ENCODE measurements around the gene P2RX2. TPM values are rescaled to one million over a fixed set of nuclear protein-coding genes. Genes with fewer than 3 reads are reported as not detected.

Gene P2RX2
- total RNA-seq, 2 donors from 2014 or later: 1.0 TPM; not detected in 1

DNA sequence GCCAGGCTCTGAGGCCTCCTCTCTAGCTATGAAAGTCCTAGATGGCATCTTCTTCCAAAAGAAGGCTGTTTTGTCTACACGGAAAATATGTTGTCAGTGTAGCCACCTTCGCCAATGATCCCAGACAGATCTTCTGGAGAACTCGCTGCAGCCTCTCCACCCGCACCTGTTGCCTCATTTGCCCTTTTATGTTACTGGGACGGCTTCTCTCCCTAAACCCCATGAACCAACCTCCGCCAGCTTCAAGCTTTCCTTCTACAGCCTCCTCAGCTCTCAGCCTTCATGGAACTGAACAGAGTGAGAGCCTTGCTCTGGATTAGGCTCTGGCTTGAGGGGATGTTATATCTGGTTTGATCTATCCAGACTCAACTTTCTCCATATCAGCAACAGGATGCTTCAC is 10.8 kb downstream of the P2RX2 start:
- peaks cover 5 to 8% of the 10 kb centered on the region in 2 donors for H3K36me3 ChIP-seq (replicated peaks in 1 of 2; ENCODE audit: insufficient read depth in 1 of 2, low read depth in 2 of 2)
- intact Hi-C loops (cut with DNase I): no loop called here
- no peak for ATAC-seq
- H3K27ac ChIP-seq: no peak overlapping the region
- H3K27me3 ChIP-seq: no peaks in the 10 kb centered on the region
- no peaks in the 10 kb centered on the region for H3K9me3 ChIP-seq
- H3K4me3 ChIP-seq: no peak overlapping the region
- TF ChIP-seq, protein P1, sequence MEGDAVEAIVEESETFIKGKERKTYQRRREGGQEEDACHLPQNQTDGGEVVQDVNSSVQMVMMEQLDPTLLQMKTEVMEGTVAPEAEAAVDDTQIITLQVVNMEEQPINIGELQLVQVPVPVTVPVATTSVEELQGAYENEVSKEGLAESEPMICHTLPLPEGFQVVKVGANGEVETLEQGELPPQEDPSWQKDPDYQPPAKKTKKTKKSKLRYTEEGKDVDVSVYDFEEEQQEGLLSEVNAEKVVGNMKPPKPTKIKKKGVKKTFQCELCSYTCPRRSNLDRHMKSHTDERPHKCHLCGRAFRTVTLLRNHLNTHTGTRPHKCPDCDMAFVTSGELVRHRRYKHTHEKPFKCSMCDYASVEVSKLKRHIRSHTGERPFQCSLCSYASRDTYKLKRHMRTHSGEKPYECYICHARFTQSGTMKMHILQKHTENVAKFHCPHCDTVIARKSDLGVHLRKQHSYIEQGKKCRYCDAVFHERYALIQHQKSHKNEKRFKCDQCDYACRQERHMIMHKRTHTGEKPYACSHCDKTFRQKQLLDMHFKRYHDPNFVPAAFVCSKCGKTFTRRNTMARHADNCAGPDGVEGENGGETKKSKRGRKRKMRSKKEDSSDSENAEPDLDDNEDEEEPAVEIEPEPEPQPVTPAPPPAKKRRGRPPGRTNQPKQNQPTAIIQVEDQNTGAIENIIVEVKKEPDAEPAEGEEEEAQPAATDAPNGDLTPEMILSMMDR (IDR thresholded peaks at IDR 0.05): no peak
- TF ChIP-seq POLR2A (IDR thresholded peaks at IDR 0.05): no peak
- WGBS, 2 donors: 95 to 96% methylated on average over 6 of the region's 6 CpGs
- no peaks in the 10 kb centered on the region for H3K4me1 ChIP-seq
- no peak for DNase-seq

DNA sequence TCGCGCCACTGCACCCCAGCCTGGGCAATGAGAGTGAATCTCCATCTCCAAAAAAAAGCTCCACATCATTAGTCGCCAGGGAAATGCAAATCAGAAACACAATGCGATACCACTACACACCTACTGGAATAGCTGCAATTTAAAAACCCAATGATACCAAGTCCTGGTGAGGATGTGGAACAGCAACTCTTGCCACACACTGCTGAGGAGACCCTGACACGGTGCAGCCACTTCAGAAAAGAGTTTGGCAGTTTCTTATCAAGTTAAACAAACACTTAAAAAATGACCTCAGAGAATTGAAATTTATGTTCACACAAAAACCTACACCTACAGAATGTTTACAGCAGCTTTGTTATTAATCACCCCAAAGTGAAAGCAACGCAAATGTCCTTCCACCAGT is 12.1 kb downstream of the P2RX2 start:
- no peaks in the 10 kb centered on the region for H3K4me1 ChIP-seq
- ATAC-seq (no peak), DNase-seq (no peak)
- no peaks in the 10 kb centered on the region for H3K27me3 ChIP-seq
- no peak overlapping the region for H3K27ac ChIP-seq
- no peak overlapping the region for H3K4me3 ChIP-seq
- TF ChIP-seq, protein P1 (IDR thresholded peaks at IDR 0.05): no peak
- no peak for TF ChIP-seq POLR2A (IDR thresholded peaks at IDR 0.05)
- H3K9me3 ChIP-seq: no peaks in the 10 kb centered on the region
- peaks cover 6 to 8% of the 10 kb centered on the region in 2 donors for H3K36me3 ChIP-seq (replicated peaks in 1 of 2; ENCODE audit: insufficient read depth in 1 of 2, low read depth in 2 of 2)
- WGBS, 2 donors: 87 to 90% methylated on average over 6 of the region's 6 CpGs
- intact Hi-C loops (cut with DNase I): no loop called here

- DNase-seq (peak in 1 of 4 donors; percentile 2), ATAC-seq (no peak)
- Histone ChIP-seq H3K27me3 (no peaks in the 10 kb centered on the region), H3K9me3 (no peaks in the 10 kb centered on the region), H3K4me3 (no peak overlapping the region), H3K4me1 (no peaks in the 10 kb centered on the region), H3K27ac (no peak overlapping the region), H3K36me3 (replicated peaks in 1 of 2; ENCODE audit: insufficient read depth in 1 of 2, low read depth in 2 of 2) (peaks cover 6 to 8% of the 10 kb centered on the region in 2 donors)
- intact Hi-C loops (cut with DNase I): no loop called here
- whole genome bisulfite sequencing, 2 donors: 98 to 99% methylated on average over 10 of the region's 11 CpGs
- TF ChIP-seq, protein P1 (IDR thresholded peaks at IDR 0.05): no peak
- TF ChIP-seq POLR2A (IDR thresholded peaks at IDR 0.05): no peak
Observed at GRCh38 chr12:132631666-132632065, 13.1 kb downstream of the P2RX2 start.

GRCh38 chr12:132632521-132633228 is 14.1 kb downstream of the P2RX2 start:
- no peaks in the 10 kb centered on the region for H3K27me3 ChIP-seq
- no peak for TF ChIP-seq POLR2A (IDR thresholded peaks at IDR 0.05)
- TF ChIP-seq, protein P1 (IDR thresholded peaks at IDR 0.05): no peak
- WGBS, 2 donors: 80 to 84% methylated on average over 17 of the region's 17 CpGs
- no peaks in the 10 kb centered on the region for H3K4me1 ChIP-seq
- no peak for ATAC-seq
- peak in 1 of 4 donors; percentile 5 for DNase-seq
- H3K4me3 ChIP-seq: no peak overlapping the region
- H3K36me3 ChIP-seq (replicated peaks in 1 of 2; ENCODE audit: insufficient read depth in 1 of 2, low read depth in 2 of 2): peaks cover 6 to 8% of the 10 kb centered on the region in 2 donors
- intact Hi-C loops (cut with DNase I): no loop called here
- no peak overlapping the region for H3K27ac ChIP-seq
- H3K9me3 ChIP-seq: no peaks in the 10 kb centered on the region

DNA sequence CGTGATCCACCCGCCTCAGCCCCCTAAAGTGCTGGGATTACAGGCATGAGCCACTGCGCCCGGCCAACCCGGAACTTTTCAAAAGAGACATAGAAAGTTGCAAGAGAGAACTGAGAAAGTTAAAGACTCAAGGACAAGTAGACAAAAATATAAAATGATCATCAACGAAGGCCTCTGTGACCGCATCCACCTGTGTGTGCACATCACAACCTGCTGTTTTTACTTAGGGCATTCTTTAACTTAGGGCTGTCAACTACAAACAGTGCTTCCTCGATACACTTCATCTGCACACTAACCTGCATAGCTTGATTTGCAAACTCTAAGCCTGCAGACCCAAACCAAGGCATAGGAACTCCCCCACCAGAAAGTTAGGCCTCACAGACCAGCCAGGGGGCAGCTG is 14.8 kb downstream of the P2RX2 start:
- no peaks in the 10 kb centered on the region for H3K27me3 ChIP-seq
- no peaks in the 10 kb centered on the region for H3K4me1 ChIP-seq
- DNase-seq (no peak), ATAC-seq (no peak)
- no peak overlapping the region for H3K27ac ChIP-seq
- no peaks in the 10 kb centered on the region for H3K9me3 ChIP-seq
- intact Hi-C loops (cut with DNase I): no loop called here
- H3K4me3 ChIP-seq: no peak overlapping the region
- H3K36me3 ChIP-seq (replicated peaks in 1 of 2; ENCODE audit: insufficient read depth in 1 of 2, low read depth in 2 of 2): peaks cover 6 to 8% of the 10 kb centered on the region in 2 donors
- TF ChIP-seq, protein P1 (IDR thresholded peaks at IDR 0.05): no peak
- WGBS, 2 donors: 94 to 96% methylated on average over 8 of the region's 8 CpGs

All from body of pancreas (tissue), 4 donors.